ELF-1 (cell line): Measurements from ENCODE around the gene ATP9B.
"Not testable (repeated sequence)": the region's sequence is repeated elsewhere in the genome, so short reads cannot be mapped to it uniquely, and the experiment has no call there.

ENCODE experiments used
- DNase-seq: peaks from one replicate; pipeline ENCODE4 v3.0.0-alpha.2; 2016; ENCODE audit warnings: low read depth, low spot score

The ATP9B gene

GRCh38 chr18:79355433-79356335, 286.5 kb downstream of the ATP9B start:
- no peak for DNase-seq

DNA sequence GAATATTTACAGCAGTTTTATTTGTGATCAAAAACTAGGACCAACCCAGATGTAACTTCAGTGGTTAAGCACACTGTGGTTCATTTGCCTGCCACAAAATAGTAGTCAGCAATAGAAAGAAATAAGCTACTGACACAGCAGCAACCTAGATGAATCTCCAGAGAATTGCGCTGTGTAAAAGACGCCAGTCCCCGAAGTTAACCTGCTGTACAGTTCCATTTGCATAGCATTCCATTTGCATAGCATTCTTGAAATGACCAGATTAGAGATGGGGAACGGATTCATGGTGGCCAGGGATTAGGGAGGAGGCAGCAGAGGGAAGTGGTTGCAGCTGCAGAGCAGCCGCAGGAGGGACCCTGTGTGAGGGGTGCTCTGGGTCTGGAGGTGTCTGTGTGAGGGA, 287.2 kb downstream of the ATP9B start:
- no peak for DNase-seq

- no peak for DNase-seq
Measured at GRCh38 chr18:79360933-79361332, 291.7 kb downstream of the ATP9B start.

DNA sequence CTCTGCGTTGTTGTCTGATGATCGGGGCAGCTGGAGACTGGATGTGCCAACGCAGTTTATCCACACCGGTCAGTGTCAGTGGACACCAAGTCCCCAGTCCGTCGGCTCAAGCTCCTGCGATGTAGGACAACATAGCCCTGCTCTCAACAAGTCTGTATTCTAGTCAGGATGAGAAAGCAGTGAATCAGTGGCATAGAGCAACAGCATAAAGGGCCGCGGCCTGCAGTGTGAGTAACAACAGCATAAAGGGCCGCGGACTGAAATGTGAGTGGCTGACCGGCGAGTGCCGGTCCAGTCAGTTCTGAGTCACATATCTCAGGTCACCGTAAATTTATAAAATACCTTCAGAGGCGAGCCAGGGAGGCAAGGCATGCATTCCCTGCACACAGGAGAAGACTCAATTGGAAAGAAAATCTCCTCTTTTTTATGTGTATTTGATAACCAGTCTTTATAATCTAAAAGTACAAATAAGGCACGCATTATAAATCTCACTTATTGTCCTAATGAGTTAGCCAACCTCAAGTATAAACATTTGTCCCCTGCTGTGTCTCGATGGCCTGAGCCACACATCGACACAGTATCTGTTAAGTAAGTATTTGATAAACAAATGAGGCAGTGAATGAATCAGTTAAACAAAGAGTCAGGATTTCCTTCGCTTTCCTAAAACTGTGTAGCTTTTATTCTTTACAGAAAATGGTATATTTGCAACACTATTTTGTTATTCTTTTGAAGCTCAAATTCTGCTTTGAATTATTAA, 292.8 kb downstream of the ATP9B start:
- no peak for DNase-seq

- DNase-seq: no peak
Measured at GRCh38 chr18:79365701-79366100, 296.5 kb downstream of the ATP9B start.

DNA sequence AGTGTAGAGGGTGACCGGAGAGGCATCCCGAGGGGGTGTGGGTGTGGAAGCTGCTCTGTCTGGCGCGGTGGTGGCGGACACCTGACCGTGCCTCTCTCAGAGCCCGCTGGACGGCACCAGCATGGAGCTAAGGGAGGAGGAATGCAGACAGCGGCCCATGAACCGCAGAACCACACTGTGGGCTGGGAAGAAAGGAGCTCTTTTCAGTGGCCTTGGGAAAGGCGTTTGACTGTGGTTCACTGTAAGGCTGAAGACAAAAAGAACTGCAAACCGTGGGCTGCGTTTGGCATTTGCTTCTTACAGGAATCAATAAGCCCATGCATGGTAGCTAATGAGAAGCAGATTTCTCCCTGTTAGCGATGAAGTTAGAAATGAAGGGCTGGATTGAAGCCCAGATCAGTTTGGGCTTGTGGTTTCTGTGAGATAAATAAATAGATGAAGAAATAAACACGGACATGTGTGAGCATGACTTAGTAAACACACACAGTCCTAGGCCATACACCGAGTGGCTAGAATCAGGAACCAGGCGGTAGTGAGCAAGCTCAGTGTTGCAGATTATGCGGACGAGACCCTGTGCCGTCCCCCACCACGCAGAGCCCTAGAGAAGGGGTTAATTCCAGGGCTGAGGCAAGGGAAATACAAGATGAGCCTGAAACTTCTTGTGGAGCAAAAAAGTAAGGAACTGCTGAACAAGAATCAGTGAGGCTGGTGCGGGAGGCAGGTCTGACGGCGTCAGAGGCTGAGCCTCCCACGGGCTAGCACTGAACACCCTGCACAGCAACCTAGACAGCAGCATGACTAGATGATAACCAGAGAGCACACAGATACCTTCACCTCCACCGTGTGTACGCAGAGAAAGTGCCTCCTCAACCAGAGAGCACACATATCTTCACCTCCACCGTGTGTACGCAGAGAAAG, 297.2 kb downstream of the ATP9B start:
- no peak for DNase-seq

- DNase-seq: no peak
Measured at GRCh38 chr18:79367480-79367879, 298.3 kb downstream of the ATP9B start.

DNA sequence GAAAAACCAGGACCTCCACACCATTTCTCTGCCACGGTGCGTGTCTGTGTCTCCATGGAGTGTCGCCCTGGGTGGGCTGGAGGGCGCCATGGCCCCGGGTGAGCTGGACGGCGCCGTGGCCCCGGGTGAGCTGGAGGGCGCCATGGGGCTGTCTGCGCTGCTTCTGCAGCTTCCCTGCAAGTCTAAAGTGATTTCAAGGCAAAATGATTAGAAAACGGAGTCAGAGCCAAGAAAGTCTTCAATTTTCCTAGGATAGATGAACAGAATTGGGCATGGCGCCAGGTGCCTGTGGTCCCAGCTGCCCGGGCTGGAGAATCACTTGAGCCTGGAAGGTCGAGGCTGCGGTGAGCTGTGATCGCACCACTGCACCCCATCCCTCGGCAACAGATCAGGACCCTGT, 298.8 kb downstream of the ATP9B start:
- no peak for DNase-seq

GRCh38 chr18:79368681-79369080, 299.5 kb downstream of the ATP9B start:
- no peak for DNase-seq

GRCh38 chr18:79371561-79372121, 302.4 kb downstream of the ATP9B start:
- no peak for DNase-seq

- DNase-seq: no peak
Measured at GRCh38 chr18:79372461-79372860, 303.3 kb downstream of the ATP9B start.

DNA sequence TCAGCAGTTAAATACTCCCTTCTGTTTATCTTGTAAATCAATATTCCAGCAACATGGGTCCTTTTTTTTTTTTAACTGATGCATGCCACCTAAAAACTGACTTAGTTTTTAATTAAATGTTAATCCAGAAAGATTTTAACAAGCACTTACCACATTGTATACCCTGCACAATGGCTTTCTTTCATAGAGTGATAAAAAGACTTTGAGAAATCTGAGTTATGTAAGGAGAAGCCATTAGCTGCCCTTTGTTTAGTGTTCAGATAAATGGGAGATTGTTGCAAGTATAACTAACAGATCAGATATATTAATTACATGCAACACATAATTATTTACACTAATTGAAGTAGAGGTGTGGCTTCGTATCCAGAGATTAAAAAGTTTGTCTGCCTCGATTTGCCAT, 303.8 kb downstream of the ATP9B start:
- DNase-seq: no peak

DNA sequence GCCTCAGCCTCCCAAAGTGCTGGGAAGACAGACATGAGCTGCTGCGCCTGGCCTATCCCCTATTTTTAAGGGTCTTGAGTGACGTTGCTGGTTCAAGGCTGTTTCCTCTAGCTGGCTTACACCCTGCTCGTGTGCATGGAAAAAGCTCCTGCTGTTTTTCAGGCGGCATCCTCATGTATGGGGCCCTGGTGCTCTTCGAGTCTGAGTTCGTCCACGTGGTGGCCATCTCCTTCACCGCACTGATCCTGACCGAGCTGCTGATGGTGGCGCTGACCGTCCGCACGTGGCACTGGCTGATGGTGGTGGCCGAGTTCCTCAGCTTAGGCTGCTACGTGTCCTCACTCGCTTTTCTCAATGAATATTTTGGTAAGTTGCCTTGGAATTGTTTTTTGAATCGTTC, 304.5 kb downstream of the ATP9B start:
- no peak for DNase-seq

- DNase-seq: no peak
Measured at GRCh38 chr18:79374408-79375171, 305.4 kb downstream of the ATP9B start.

DNA sequence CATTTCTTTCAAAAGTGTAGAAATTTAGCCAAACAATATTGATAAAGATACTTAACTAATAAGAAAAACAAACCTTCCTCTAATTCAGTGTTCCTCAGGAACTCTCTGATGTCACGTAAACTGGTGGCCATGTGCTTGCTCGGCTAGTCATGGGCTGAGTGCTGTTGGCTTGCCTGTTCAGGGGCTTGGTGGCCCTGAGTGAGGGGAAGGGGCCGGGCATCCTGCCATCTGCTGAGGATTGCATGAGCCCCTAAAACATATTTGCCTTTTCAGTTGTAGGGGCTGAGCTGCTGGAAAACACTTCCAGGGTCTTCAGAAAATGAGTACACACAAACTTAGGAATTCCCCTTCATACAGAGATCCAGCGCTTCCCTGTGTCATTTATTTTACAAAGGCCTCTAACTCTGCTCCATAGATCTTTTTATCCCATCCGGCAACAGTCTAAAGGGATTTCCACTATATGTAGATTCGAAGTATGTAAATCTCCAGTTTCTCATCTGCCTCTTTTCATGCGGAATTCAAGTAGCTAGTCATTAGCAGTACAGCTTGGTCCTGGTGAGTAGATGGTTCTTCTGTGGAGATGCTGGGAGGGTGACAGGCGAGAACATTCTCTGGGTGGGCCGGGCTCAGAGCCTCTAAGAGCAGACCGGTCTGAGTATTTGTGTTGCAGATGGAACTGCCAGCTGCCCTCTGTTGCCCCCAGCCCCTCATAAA, 306.4 kb downstream of the ATP9B start:
- DNase-seq: no peak

GRCh38 chr18:79376661-79377060, 307.5 kb downstream of the ATP9B start:
- DNase-seq: not testable (repeated sequence)

GRCh38 chr18:79377187-79377891, 308.1 kb downstream of the ATP9B start:
- DNase-seq: no peak

DNA sequence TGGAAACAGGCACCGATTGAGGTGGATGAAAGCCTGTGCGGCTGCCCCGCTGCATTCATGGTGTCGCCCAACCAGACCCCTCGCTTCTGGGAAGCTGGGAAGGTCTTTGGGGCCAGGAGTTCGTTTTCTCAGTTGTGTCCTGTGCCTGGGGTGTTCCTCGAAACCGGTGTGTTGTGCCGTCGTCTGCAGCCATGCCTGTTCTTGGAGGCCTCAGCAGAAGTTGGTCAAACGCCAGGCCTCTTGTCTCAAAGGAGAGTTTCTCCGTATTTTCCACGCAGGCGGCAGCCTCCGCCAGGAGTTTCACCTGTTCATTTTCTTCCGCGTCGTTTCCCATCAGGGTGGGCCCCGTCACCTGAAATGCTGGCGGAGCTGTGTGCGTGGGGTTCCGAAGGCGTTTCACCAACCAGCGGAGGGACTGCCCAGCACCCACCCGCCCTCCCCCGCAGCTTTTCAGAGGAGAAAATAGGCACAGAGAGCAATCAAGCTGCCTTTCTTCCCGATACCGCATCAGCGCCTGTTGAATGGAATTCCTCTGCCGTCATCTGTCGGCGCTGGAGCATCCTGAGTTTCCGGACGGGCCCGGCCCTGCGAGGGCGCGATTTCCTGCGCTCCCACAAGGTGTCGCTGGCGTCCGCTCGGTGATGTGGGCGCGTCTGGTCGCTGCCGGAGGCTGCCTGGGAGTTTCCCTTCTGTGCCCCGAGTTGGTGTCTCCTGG, 309.5 kb downstream of the ATP9B start:
- peak; percentile 95 for DNase-seq
